ENCODE measurements around the gene TEX264.

The TEX264 gene

DNA sequence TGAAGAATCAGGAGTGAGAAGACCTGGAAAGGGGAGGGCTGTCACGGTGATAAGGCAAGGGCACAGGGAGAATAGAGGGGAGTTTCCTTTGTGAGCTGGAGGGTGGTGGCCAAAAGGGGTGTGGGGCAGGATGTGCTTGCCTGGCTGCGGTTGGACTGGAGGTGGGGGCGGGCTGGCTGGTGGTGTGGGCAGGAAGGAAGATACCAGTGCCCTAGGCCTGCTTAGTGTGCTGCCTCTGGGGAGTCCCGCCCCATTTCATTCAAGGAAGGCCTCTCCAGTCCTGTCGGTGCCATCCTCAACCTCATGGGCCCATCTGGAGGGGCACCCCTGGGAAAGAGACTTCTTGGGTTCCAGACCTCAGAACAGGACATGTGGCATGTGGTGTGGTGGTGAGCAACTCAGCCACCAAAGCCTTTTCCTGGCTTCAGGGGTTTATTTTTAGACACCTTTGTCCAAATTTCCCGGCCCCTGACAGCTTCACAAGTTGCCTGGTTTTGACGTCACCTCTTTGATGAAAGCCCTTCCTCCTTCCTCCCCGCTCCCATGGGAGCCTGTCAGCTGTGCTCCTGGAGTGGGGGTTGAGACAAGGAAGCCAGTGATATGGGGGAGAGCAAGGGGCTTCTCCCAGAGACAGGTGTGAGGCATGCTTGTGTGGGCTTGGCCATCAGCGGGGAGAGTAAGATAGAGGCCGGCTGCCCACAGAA is 15.6 kb downstream of the TEX264 start:
- peak overlapping the region; percentile 77 for H3K9ac ChIP-seq (ENCODE audit: low read depth, low read length, poor library complexity, severe bottlenecking)
- H3K9me2 ChIP-seq (replicated peaks; ENCODE audit: low read depth, low read length): no peaks in the 10 kb centered on the region
- no peaks in the 10 kb centered on the region; the same call in 1 of the 2 replicates for H3F3A ChIP-seq (ENCODE audit: low read depth)
- H2AFZ ChIP-seq (ENCODE audit: low read length): no peak overlapping the region
- H3K4me2 ChIP-seq (ENCODE audit: low read depth, low read length, poor library complexity, severe bottlenecking): peak overlapping the region; percentile 84
- no peak for TF ChIP-seq EZH2phosphoT487 (IDR thresholded peaks at IDR 0.05; ENCODE audit: borderline replicate concordance)
- H3K79me2 ChIP-seq (ENCODE audit: insufficient read depth, low read length): peaks cover 63% of the 10 kb centered on the region
- peaks cover 29% of the 10 kb centered on the region; the same call in 1 of the 2 replicates for H3K36me3 ChIP-seq (ENCODE audit: insufficient read depth, low read length)
- peak overlapping the region; percentile 69 for H3K4me3 ChIP-seq (ENCODE audit: low read length, poor library complexity, severe bottlenecking)
- H3K4me1 ChIP-seq (ENCODE audit: insufficient read depth, low read length, poor library complexity, severe bottlenecking): peaks cover 58% of the 10 kb centered on the region
- H3K9me3 ChIP-seq (ENCODE audit: insufficient read depth, low read depth, low read length): no peaks in the 10 kb centered on the region
- no peaks in the 10 kb centered on the region for H3K27me3 ChIP-seq (ENCODE audit: insufficient read depth, low read length, poor library complexity, severe bottlenecking)
- peaks cover 2% of the 10 kb centered on the region for H4K20me1 ChIP-seq (ENCODE audit: insufficient read depth, low read length, poor library complexity, severe bottlenecking)

DNA sequence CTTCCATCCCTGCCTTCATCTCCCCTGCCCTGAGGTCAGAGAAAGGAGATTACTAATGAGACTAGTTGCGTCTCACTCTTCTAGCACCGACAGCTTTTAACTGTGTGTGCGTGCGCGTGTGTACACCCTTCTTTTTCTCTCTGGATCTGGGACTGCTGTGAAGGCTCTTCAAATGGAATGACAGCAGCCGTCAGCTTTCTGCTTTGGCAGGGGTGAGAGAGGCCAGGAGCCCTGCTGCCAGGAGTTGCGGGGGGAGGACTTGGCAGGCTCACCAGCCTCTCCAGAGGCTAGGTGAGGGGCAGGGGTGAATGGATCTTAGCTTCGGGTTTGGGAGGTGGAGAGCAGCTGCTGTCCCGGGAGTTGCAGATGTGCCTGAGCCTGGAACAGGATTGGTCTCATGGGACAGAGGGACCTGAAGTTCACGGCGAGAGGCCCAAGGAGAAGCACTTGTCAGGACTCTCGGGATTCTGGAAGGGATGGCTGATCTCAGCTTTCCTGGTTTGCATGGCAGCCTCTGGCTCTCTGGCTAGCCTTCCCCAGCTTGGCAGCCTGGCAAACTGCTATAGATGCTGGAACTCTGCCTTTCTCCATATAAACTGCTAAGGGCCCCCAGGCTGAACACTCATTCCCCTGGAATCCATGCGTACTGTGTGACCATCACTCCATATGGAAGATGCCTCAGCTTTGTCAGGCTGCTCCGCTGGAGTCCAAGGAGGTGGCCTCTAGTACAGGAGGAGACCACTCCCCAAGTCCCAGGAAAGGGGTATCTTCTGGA is 16.6 kb downstream of the TEX264 start:
- Histone ChIP-seq H3K4me1 (ENCODE audit: insufficient read depth, low read length, poor library complexity, severe bottlenecking) (peaks cover 50% of the 10 kb centered on the region), H3K9me3 (ENCODE audit: insufficient read depth, low read depth, low read length) (no peaks in the 10 kb centered on the region), H3K27me3 (ENCODE audit: insufficient read depth, low read length, poor library complexity, severe bottlenecking) (no peaks in the 10 kb centered on the region), H3K9me2 (replicated peaks; ENCODE audit: low read depth, low read length) (no peaks in the 10 kb centered on the region), H3K36me3 (ENCODE audit: insufficient read depth, low read length) (peaks cover 38% of the 10 kb centered on the region; the same call in 1 of the 2 replicates), H3F3A (ENCODE audit: low read depth) (no peaks in the 10 kb centered on the region; the same call in 1 of the 2 replicates), H3K9ac (ENCODE audit: low read depth, low read length, poor library complexity, severe bottlenecking) (peak overlapping the region; percentile 77), H4K20me1 (ENCODE audit: insufficient read depth, low read length, poor library complexity, severe bottlenecking) (no peaks in the 10 kb centered on the region), H2AFZ (ENCODE audit: low read length) (no peak overlapping the region), H3K4me2 (ENCODE audit: low read depth, low read length, poor library complexity, severe bottlenecking) (peak overlapping the region; percentile 84), H3K4me3 (ENCODE audit: low read length, poor library complexity, severe bottlenecking) (peak overlapping the region; percentile 69), H3K79me2 (ENCODE audit: insufficient read depth, low read length) (peaks cover 59% of the 10 kb centered on the region)
- TF ChIP-seq, protein P1, sequence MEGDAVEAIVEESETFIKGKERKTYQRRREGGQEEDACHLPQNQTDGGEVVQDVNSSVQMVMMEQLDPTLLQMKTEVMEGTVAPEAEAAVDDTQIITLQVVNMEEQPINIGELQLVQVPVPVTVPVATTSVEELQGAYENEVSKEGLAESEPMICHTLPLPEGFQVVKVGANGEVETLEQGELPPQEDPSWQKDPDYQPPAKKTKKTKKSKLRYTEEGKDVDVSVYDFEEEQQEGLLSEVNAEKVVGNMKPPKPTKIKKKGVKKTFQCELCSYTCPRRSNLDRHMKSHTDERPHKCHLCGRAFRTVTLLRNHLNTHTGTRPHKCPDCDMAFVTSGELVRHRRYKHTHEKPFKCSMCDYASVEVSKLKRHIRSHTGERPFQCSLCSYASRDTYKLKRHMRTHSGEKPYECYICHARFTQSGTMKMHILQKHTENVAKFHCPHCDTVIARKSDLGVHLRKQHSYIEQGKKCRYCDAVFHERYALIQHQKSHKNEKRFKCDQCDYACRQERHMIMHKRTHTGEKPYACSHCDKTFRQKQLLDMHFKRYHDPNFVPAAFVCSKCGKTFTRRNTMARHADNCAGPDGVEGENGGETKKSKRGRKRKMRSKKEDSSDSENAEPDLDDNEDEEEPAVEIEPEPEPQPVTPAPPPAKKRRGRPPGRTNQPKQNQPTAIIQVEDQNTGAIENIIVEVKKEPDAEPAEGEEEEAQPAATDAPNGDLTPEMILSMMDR (conservative IDR thresholded peaks at IDR 0.05; ENCODE audit: low read length): no peak

DNA sequence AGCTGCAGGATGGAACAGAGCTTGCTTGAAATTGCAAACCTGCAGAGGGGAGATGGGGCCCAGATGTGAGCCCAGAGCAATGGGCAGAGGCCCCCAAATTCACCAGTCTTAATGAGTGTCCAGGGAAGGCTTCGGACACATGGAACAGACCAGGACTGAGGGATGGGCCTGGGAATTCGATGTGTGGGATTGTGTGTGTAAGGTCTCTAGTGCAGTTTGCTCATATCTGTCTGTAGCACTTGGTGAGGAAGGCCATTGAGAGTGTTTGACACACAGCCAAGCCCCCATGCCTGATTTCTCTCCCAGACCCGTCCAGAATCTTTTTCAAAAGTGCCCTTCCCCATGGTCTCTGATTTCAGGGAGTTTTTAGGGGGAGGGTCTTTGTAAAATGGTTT is 17.2 kb downstream of the TEX264 start:
- H3K9ac ChIP-seq (ENCODE audit: low read depth, low read length, poor library complexity, severe bottlenecking): peak overlapping the region; percentile 77
- no peaks in the 10 kb centered on the region for H3K27me3 ChIP-seq (ENCODE audit: insufficient read depth, low read length, poor library complexity, severe bottlenecking)
- peaks cover 53% of the 10 kb centered on the region for H3K79me2 ChIP-seq (ENCODE audit: insufficient read depth, low read length)
- H3K4me2 ChIP-seq (ENCODE audit: low read depth, low read length, poor library complexity, severe bottlenecking): peak overlapping the region; percentile 12
- no peak overlapping the region for H2AFZ ChIP-seq (ENCODE audit: low read length)
- H3K9me3 ChIP-seq (ENCODE audit: insufficient read depth, low read depth, low read length): no peaks in the 10 kb centered on the region
- no peaks in the 10 kb centered on the region for H3K9me2 ChIP-seq (replicated peaks; ENCODE audit: low read depth, low read length)
- H4K20me1 ChIP-seq (ENCODE audit: insufficient read depth, low read length, poor library complexity, severe bottlenecking): no peaks in the 10 kb centered on the region
- TF ChIP-seq, protein P1 (conservative IDR thresholded peaks at IDR 0.05; ENCODE audit: low read length): no peak
- no peak for TF ChIP-seq EZH2phosphoT487 (IDR thresholded peaks at IDR 0.05; ENCODE audit: borderline replicate concordance)
- H3F3A ChIP-seq (ENCODE audit: low read depth): no peaks in the 10 kb centered on the region; the same call in 1 of the 2 replicates
- peaks cover 48% of the 10 kb centered on the region for H3K4me1 ChIP-seq (ENCODE audit: insufficient read depth, low read length, poor library complexity, severe bottlenecking)
- peaks cover 42% of the 10 kb centered on the region; the same call in 1 of the 2 replicates for H3K36me3 ChIP-seq (ENCODE audit: insufficient read depth, low read length)
- no peak overlapping the region for H3K4me3 ChIP-seq (ENCODE audit: low read length, poor library complexity, severe bottlenecking)

All from Loucy (cell line).